Endodermal cell (in vitro differentiated cells): ENCODE results near the gene SMYD3. TPM values are rescaled to one million over a fixed set of nuclear protein-coding genes. Genes with fewer than 3 reads are reported as not detected.

Experiments used
- DNase-seq: peaks from one replicate; pipeline ENCODE4 v3.0.0-alpha.2; 2017
- H3K27ac ChIP-seq: 2 replicates; pipeline ENCODE4 v1.5.1; 2013; ENCODE audit warnings: mild to moderate bottlenecking, low read depth, low read length, moderate library complexity
- H3K27me3 ChIP-seq: 2 replicates; pipeline ENCODE4 v1.6.1; 2013; ENCODE audit warnings: mild to moderate bottlenecking, low read length, moderate library complexity; ENCODE audit not compliant: insufficient read depth, control insufficient read depth, poor library complexity, severe bottlenecking
- H3K36me3 ChIP-seq: 2 replicates; pipeline ENCODE4 v1.7.0; 2013; ENCODE audit warnings: mild to moderate bottlenecking, low read length, moderate library complexity; ENCODE audit not compliant: control insufficient read depth, insufficient read depth
- H3K4me1 ChIP-seq: one replicate; pipeline ENCODE4 v1.7.0; 2013; ENCODE audit warnings: low read length; ENCODE audit not compliant: control insufficient read depth, insufficient read depth
- H3K4me3 ChIP-seq: 2 replicates; pipeline ENCODE4 v1.5.1; 2013; ENCODE audit warnings: mild to moderate bottlenecking, low read length, moderate library complexity
- H3K9ac ChIP-seq: 2 replicates; pipeline ENCODE4 v1.6.1; 2013; ENCODE audit warnings: mild to moderate bottlenecking, low read length, moderate library complexity; ENCODE audit not compliant: poor library complexity, severe bottlenecking; ENCODE audit errors: extremely low read depth
- H3K9me3 ChIP-seq: 2 replicates; pipeline ENCODE4 v1.6.1; 2013; ENCODE audit warnings: mild to moderate bottlenecking, low read length, moderate library complexity; ENCODE audit not compliant: control insufficient read depth
- H3K27ac Mint-ChIP-seq: 2 replicates; pipeline ENCODE4 v1.8.0; 2020; ENCODE audit warnings: mixed read lengths
- H3K27me3 Mint-ChIP-seq: 2 replicates; pipeline ENCODE4 v1.8.0; 2021; ENCODE audit warnings: mild to moderate bottlenecking, mixed read lengths; ENCODE audit not compliant: insufficient read depth
- H3K36me3 Mint-ChIP-seq: 2 replicates; pipeline ENCODE4 v1.8.0; 2020; ENCODE audit warnings: low read depth, mixed read lengths
- H3K4me1 Mint-ChIP-seq: 2 replicates; pipeline ENCODE4 v1.8.0; 2020; ENCODE audit warnings: mixed read lengths
- H3K4me3 Mint-ChIP-seq: 2 replicates; pipeline ENCODE4 v1.8.0; 2020; ENCODE audit warnings: mild to moderate bottlenecking, moderate library complexity, mixed read lengths
- H3K9me3 Mint-ChIP-seq: 2 replicates; pipeline ENCODE4 v1.8.0; 2020; ENCODE audit warnings: mild to moderate bottlenecking, mixed read lengths
- CTCF ChIP-seq: fragments of 200-600 bp; sonication (generic); conservative IDR thresholded peaks from 2 replicates; pipeline ENCODE4 v1.5.0; 2021; ENCODE audit warnings: antibody characterized with exemption, mild to moderate bottlenecking
- WGBS, 2 experiments: methylation state at CpG; one replicate each; pipeline versions ENCODE4 v1.1.5 to v1.1.7; 2013; ENCODE audit warnings: missing lambda C conversion rate in 2 of 2, mixed read lengths in 1 of 2; ENCODE audit not compliant: insufficient coverage in 1 of 2, insufficient read length in 1 of 2; 5-methylcytosine and 5-hydroxymethylcytosine counted together
- total RNA-seq, 2 donors: library from RNA; stranded (reverse); fragmentation: NEBNext Ultra II Directional in 1 of 2; extraction: Animal tissue kit (Norgen Biotek cat#: 25700) in 1 of 2; gene quantifications; 2 replicates in 1 of 2; 3 replicates in 1 of 2; pipeline ENCODE4 v1.2.1, GENCODE V29; 2021

The SMYD3 gene
- total RNA-seq, 2 donors from 2014 or later = 32.3 to 45.8 TPM

GRCh38 chr1:246384616-246385015 is 122.5 kb downstream of the SMYD3 start:
- Mint-ChIP-seq H3K27ac (no peak overlapping the region), H3K9me3 (no peaks in the 10 kb centered on the region), H3K4me3 (no peak overlapping the region), H3K27me3 (no peaks in the 10 kb centered on the region), H3K36me3 (no peaks in the 10 kb centered on the region), H3K4me1 (no peaks in the 10 kb centered on the region)
- no peak for TF ChIP-seq CTCF
- Histone ChIP-seq H3K9ac (no peak overlapping the region), H3K36me3 (no peaks in the 10 kb centered on the region), H3K4me1 (no peaks in the 10 kb centered on the region), H3K9me3 (no peaks in the 10 kb centered on the region), H3K4me3 (no peak overlapping the region), H3K27me3 (no peaks in the 10 kb centered on the region), H3K27ac (no peak overlapping the region)
- 100% methylated on average over 3 of the region's 4 CpGs; no CpG with 5 or more reads in 1 of the 2 experiments for WGBS, 2 experiments
- no peak for DNase-seq

- no peaks in the 10 kb centered on the region for H3K9me3 Mint-ChIP-seq
- no peaks in the 10 kb centered on the region for H3K27me3 Mint-ChIP-seq
- H3K36me3 Mint-ChIP-seq = no peaks in the 10 kb centered on the region
- Histone ChIP-seq H3K27me3 (no peaks in the 10 kb centered on the region), H3K9me3 (no peaks in the 10 kb centered on the region), H3K4me3 (no peak overlapping the region), H3K4me1 (no peaks in the 10 kb centered on the region), H3K36me3 (no peaks in the 10 kb centered on the region), H3K27ac (no peak overlapping the region), H3K9ac (no peak overlapping the region)
- DNase-seq = no peak
- H3K4me1 Mint-ChIP-seq = no peaks in the 10 kb centered on the region
- no peak overlapping the region for H3K27ac Mint-ChIP-seq
- H3K4me3 Mint-ChIP-seq = no peak overlapping the region
- TF ChIP-seq CTCF = no peak
Measured at GRCh38 chr1:246383791-246384190, 123.3 kb downstream of the SMYD3 start.

GRCh38 chr1:246383239-246383589 is 123.9 kb downstream of the SMYD3 start:
- Mint-ChIP-seq H3K27ac (no peak overlapping the region), H3K27me3 (no peaks in the 10 kb centered on the region)
- TF ChIP-seq CTCF = no peak

More at GRCh38 chr1:246383239-246383589, 123.9 kb downstream of the SMYD3 start:
- no peaks in the 10 kb centered on the region for H3K36me3 ChIP-seq
- H3K9ac ChIP-seq = no peak overlapping the region
- no peaks in the 10 kb centered on the region for H3K27me3 ChIP-seq
- H3K4me1 Mint-ChIP-seq = no peaks in the 10 kb centered on the region
- no peaks in the 10 kb centered on the region for H3K9me3 ChIP-seq
- H3K9me3 Mint-ChIP-seq = no peaks in the 10 kb centered on the region
- no peak for DNase-seq
- 88% methylated on average over 1 of the region's 1 CpG; no CpG with 5 or more reads in 1 of the 2 experiments for WGBS, 2 experiments
- no peaks in the 10 kb centered on the region for H3K36me3 Mint-ChIP-seq
- no peak overlapping the region for H3K4me3 Mint-ChIP-seq
- no peaks in the 10 kb centered on the region for H3K4me1 ChIP-seq
- H3K4me3 ChIP-seq = no peak overlapping the region
- H3K27ac ChIP-seq = no peak overlapping the region
